Esophagus muscularis mucosa (tissue), 3 donors: Measurements from ENCODE around the gene CYLD.

ENCODE experiments used
- POLR2AphosphoS5 ChIP-seq, 2 donors: sonication (generic); formaldehyde crosslinking; IDR thresholded peaks; one replicate each; pipeline ENCODE4 v1.6.1; 2017; ENCODE audit warnings: antibody characterized with exemption in 2 of 2
- TF ChIP-seq, protein P1 (sequence below), 3 experiments: fragments of 200-600 bp in 2 of 3; fragments of 450-650 bp in 1 of 3; sonication (generic) in 2 of 3; IDR thresholded peaks; one replicate each; pipeline ENCODE4 v1.5.1; 2017 to 2019; ENCODE audit warnings: antibody characterized with exemption in 3 of 3, mild to moderate bottlenecking in 2 of 3, moderate library complexity in 1 of 3

DNA sequence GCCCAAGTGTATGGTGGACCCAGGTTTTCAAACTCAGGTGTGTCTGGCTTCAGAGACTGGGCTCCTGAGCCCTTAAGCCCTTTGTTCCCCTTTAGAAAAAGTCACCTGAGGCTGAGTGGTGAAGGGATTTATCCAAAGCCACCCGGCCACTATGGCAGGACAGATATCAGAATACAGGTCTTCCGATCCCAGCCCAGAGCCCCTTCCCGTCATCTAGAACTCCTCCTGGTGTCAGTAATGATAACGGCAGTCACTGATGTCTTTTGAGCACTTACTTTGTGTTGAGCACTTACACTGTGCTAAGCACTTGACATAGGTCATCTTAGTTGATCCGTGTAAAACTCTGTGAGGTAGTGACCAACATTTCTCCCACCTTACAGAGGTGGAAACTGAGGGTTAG is 31.9 kb upstream of the CYLD start:
- no peak for TF ChIP-seq POLR2AphosphoS5 (IDR thresholded peaks at IDR 0.05)
- TF ChIP-seq, protein P1, sequence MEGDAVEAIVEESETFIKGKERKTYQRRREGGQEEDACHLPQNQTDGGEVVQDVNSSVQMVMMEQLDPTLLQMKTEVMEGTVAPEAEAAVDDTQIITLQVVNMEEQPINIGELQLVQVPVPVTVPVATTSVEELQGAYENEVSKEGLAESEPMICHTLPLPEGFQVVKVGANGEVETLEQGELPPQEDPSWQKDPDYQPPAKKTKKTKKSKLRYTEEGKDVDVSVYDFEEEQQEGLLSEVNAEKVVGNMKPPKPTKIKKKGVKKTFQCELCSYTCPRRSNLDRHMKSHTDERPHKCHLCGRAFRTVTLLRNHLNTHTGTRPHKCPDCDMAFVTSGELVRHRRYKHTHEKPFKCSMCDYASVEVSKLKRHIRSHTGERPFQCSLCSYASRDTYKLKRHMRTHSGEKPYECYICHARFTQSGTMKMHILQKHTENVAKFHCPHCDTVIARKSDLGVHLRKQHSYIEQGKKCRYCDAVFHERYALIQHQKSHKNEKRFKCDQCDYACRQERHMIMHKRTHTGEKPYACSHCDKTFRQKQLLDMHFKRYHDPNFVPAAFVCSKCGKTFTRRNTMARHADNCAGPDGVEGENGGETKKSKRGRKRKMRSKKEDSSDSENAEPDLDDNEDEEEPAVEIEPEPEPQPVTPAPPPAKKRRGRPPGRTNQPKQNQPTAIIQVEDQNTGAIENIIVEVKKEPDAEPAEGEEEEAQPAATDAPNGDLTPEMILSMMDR (IDR thresholded peaks at IDR 0.05): no peak
